ENCODE measurements around the gene NKD2.

DNA sequence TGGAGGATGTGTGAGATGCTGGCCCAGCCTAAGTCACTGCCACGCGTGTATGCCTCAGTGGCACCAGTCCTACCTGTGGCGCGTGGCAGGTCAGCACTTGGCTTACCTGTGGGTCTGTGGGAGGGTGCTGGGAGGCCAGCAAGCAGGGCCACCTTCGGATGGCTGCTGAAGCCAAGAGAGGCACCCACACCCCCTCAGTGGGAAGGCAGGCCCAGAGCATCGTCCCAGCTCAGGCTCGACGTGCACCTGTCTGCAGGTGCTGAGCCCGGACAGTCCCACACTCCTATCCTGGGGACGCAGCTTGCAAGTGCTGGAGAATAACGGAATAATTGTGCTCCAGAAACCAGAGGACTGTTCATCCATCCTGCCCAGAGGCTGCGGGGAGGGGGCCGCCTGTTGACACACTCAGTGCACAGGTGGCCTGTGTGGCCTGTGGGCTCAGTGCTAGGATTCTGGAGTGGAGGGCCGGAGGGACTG is 24.0 kb downstream of the NKD2 start:
- TF ChIP-seq, protein P1, sequence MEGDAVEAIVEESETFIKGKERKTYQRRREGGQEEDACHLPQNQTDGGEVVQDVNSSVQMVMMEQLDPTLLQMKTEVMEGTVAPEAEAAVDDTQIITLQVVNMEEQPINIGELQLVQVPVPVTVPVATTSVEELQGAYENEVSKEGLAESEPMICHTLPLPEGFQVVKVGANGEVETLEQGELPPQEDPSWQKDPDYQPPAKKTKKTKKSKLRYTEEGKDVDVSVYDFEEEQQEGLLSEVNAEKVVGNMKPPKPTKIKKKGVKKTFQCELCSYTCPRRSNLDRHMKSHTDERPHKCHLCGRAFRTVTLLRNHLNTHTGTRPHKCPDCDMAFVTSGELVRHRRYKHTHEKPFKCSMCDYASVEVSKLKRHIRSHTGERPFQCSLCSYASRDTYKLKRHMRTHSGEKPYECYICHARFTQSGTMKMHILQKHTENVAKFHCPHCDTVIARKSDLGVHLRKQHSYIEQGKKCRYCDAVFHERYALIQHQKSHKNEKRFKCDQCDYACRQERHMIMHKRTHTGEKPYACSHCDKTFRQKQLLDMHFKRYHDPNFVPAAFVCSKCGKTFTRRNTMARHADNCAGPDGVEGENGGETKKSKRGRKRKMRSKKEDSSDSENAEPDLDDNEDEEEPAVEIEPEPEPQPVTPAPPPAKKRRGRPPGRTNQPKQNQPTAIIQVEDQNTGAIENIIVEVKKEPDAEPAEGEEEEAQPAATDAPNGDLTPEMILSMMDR (conservative IDR thresholded peaks at IDR 0.05; ENCODE audit: low read depth, low read length) = no peak
- TF ChIP-seq POLR2A (IDR thresholded peaks at IDR 0.05; ENCODE audit: low read depth, low read length) (no peak), MAZ (IDR thresholded peaks at IDR 0.05; ENCODE audit: borderline replicate concordance, low read depth, low read length) (no peak), RCOR1 (IDR thresholded peaks at IDR 0.05; ENCODE audit: insufficient replicate concordance, low read length) (no peak), CEBPB (IDR thresholded peaks at IDR 0.05; ENCODE audit: low read depth, low read length) (no peak), RFX5 (IDR thresholded peaks at IDR 0.05; ENCODE audit: low read depth, low read length) (no peak), MXI1 (IDR thresholded peaks at IDR 0.05; ENCODE audit: borderline replicate concordance, low read depth, low read length) (no peak), BHLHE40 (IDR thresholded peaks at IDR 0.05; ENCODE audit: low read depth, low read length) (no peak), SMC3 (IDR thresholded peaks at IDR 0.05; ENCODE audit: low read depth, low read length) (no peak)

All from IMR-90 (cell line).